WTC11 (cell line): Measurements from ENCODE around the gene SLC2A10. TPM values are rescaled to one million over a fixed set of nuclear protein-coding genes. Genes with fewer than 3 reads are reported as not detected.
"Not testable (repeated sequence)": the region's sequence is repeated elsewhere in the genome, so short reads cannot be mapped to it uniquely, and the experiment has no call there.

ENCODE experiments used
- ATAC-seq: fragments of 200-7000 bp; cut with Tn5 transposase; 2 replicates; pipeline ENCODE4 v1.10.0; 2021; ENCODE audit warnings: mild to moderate bottlenecking, moderate library complexity
- CTCF ChIA-PET: fragments of 300-600 bp; sonication (Branson Sonifier 250); formaldehyde crosslinking; loops from one replicate; lab custom pipeline; 2021; ENCODE audit warnings: antibody characterized with exemption; lab: Charles Lee
- POLR2A ChIA-PET: fragments of 350-600 bp; sonication (Branson Sonifier 250); formaldehyde crosslinking; loops from one replicate; lab custom pipeline; 2021; ENCODE audit warnings: antibody characterized with exemption; lab: Charles Lee
- DNase-seq: peaks from one replicate; pipeline ENCODE4 v3.0.0; 2021; ENCODE audit warnings: low spot score
- H3K27ac Mint-ChIP-seq: 2 replicates; pipeline ENCODE4 v1.8.0; 2021; ENCODE audit warnings: mixed read lengths
- H3K27me3 Mint-ChIP-seq: 2 replicates; pipeline ENCODE4 v1.8.0; 2021; ENCODE audit warnings: low read depth, mild to moderate bottlenecking, moderate library complexity, mixed read lengths
- H3K36me3 Mint-ChIP-seq: 2 replicates; pipeline ENCODE4 v1.8.0; 2021; ENCODE audit warnings: mixed read lengths
- H3K4me1 Mint-ChIP-seq: 2 replicates; pipeline ENCODE4 v1.8.0; 2022; ENCODE audit warnings: mixed read lengths
- H3K4me3 Mint-ChIP-seq: 2 replicates; pipeline ENCODE4 v1.8.0; 2021; ENCODE audit warnings: mild to moderate bottlenecking, moderate library complexity, mixed read lengths
- H3K9me3 Mint-ChIP-seq: 2 replicates; pipeline ENCODE4 v1.8.0; 2021; ENCODE audit warnings: mixed read lengths
- GABPB1 ChIP-seq: sonication (generic); formaldehyde crosslinking; IDR thresholded peaks from 2 replicates; pipeline ENCODE4 v1.8.1; 2023; ENCODE audit warnings: mild to moderate bottlenecking, missing genetic modification reagents
- OVOL2 ChIP-seq: fragments of 250-450 bp; sonication (Bioruptor Pico); IDR thresholded peaks from 2 replicates; pipeline ENCODE4 v1.9.0; 2021; ENCODE audit warnings: mild to moderate bottlenecking, borderline replicate concordance
- RELA ChIP-seq: sonication (generic); formaldehyde crosslinking; IDR thresholded peaks from 2 replicates; pipeline ENCODE4 v1.8.1; 2022; ENCODE audit warnings: missing genetic modification reagents, mild to moderate bottlenecking, borderline replicate concordance
- ZNF138 ChIP-seq: sonication (generic); formaldehyde crosslinking; conservative IDR thresholded peaks from 2 replicates; pipeline ENCODE4 v1.8.1; 2022; ENCODE audit warnings: mild to moderate bottlenecking, moderate library complexity, missing genetic modification reagents
- total RNA-seq: library from RNA; stranded (reverse); gene quantifications from 3 replicates; pipeline ENCODE4 v1.2.3, GENCODE V29; 2021
- TF ChIP-seq, protein P1 (sequence below): sonication (generic); formaldehyde crosslinking; IDR thresholded peaks from 2 replicates; pipeline ENCODE4 v1.8.1; 2023; ENCODE audit warnings: mild to moderate bottlenecking, missing genetic modification reagents
- TF ChIP-seq, protein P2 (sequence below): sonication (generic); formaldehyde crosslinking; IDR thresholded peaks from 2 replicates; pipeline ENCODE4 v1.8.0; 2022; ENCODE audit warnings: mild to moderate bottlenecking, missing genetic modification reagents
- TF ChIP-seq, protein P3 (sequence below): fragments of 250-450 bp; sonication (Bioruptor Pico); conservative IDR thresholded peaks from 2 replicates; pipeline ENCODE4 v1.9.0; 2021; ENCODE audit warnings: mild to moderate bottlenecking
- TF ChIP-seq, protein P4 (sequence below): sonication (generic); formaldehyde crosslinking; IDR thresholded peaks from 2 replicates; pipeline ENCODE4 v1.8.0; 2023; ENCODE audit warnings: missing genetic modification reagents, mild to moderate bottlenecking, borderline replicate concordance
- TF ChIP-seq, protein P5 (sequence below): sonication (generic); formaldehyde crosslinking; IDR thresholded peaks from 2 replicates; pipeline ENCODE4 v1.8.1; 2022; ENCODE audit warnings: mild to moderate bottlenecking, moderate library complexity, missing genetic modification reagents
- TF ChIP-seq, protein P6 (sequence below): sonication (generic); formaldehyde crosslinking; IDR thresholded peaks from 2 replicates; pipeline ENCODE4 v1.8.1; 2023; ENCODE audit warnings: mild to moderate bottlenecking, missing genetic modification reagents, moderate library complexity
- TF ChIP-seq, protein P7 (sequence below): sonication (generic); formaldehyde crosslinking; IDR thresholded peaks from 2 replicates; pipeline ENCODE4 v1.8.1; 2023; ENCODE audit warnings: mild to moderate bottlenecking, missing genetic modification reagents, moderate library complexity
- TF ChIP-seq, protein P8 (sequence below): fragments of 250-450 bp; sonication (Bioruptor Pico); IDR thresholded peaks from 2 replicates; pipeline ENCODE4 v1.9.0; 2021; ENCODE audit warnings: moderate library complexity, mild to moderate bottlenecking, inconsistent platforms, borderline replicate concordance

Gene SLC2A10
- total RNA-seq, 1 experiment from 2014 or later = 8.0 TPM

DNA sequence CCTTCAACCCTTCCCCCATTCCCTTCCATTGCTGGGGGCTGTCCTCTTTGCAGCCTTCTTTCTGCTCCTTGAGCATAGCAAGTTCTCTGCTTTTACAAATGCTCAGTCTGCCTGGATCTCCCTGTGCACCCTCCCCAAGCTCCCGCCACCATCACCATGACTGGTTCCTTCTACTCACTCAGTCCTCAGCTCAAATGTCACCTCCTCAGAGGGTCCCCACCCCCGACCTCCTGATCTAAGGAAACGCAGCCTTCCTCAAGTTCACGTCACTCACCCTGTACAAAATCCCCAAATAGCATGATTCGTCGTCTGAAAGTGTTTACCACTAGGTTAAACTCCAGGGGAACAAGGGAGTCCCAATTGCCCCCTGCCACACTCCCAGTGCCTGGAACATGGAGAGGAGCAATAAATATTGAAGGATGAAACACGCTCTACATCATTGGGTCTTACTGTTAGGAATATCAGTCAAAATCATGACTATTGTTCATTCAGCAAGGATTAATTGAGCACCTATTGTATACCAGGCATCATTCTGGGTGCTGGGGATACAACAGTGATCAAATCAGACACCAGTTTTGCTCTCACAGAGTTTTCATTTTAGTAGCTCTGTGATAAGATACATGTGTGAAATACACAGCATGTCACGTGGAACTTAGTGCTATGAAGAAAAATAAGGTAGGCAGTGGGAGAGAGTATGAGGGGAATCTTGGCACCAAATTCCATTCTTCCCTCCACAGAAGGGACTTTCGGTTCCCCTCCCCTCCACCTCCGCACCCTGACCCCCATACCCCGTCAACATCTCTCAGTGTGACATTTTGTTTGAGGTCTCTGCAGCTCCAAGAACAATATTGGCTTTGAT, 35.8 kb upstream of the SLC2A10 start (continued):
- TF ChIP-seq, protein P1, sequence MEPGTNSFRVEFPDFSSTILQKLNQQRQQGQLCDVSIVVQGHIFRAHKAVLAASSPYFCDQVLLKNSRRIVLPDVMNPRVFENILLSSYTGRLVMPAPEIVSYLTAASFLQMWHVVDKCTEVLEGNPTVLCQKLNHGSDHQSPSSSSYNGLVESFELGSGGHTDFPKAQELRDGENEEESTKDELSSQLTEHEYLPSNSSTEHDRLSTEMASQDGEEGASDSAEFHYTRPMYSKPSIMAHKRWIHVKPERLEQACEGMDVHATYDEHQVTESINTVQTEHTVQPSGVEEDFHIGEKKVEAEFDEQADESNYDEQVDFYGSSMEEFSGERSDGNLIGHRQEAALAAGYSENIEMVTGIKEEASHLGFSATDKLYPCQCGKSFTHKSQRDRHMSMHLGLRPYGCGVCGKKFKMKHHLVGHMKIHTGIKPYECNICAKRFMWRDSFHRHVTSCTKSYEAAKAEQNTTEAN (CRISPR knock-in tag) = no peak
- no peak for TF ChIP-seq OVOL2
- TF ChIP-seq, protein P2, sequence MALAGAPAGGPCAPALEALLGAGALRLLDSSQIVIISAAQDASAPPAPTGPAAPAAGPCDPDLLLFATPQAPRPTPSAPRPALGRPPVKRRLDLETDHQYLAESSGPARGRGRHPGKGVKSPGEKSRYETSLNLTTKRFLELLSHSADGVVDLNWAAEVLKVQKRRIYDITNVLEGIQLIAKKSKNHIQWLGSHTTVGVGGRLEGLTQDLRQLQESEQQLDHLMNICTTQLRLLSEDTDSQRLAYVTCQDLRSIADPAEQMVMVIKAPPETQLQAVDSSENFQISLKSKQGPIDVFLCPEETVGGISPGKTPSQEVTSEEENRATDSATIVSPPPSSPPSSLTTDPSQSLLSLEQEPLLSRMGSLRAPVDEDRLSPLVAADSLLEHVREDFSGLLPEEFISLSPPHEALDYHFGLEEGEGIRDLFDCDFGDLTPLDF (CRISPR knock-in tag) = no peak

DNA sequence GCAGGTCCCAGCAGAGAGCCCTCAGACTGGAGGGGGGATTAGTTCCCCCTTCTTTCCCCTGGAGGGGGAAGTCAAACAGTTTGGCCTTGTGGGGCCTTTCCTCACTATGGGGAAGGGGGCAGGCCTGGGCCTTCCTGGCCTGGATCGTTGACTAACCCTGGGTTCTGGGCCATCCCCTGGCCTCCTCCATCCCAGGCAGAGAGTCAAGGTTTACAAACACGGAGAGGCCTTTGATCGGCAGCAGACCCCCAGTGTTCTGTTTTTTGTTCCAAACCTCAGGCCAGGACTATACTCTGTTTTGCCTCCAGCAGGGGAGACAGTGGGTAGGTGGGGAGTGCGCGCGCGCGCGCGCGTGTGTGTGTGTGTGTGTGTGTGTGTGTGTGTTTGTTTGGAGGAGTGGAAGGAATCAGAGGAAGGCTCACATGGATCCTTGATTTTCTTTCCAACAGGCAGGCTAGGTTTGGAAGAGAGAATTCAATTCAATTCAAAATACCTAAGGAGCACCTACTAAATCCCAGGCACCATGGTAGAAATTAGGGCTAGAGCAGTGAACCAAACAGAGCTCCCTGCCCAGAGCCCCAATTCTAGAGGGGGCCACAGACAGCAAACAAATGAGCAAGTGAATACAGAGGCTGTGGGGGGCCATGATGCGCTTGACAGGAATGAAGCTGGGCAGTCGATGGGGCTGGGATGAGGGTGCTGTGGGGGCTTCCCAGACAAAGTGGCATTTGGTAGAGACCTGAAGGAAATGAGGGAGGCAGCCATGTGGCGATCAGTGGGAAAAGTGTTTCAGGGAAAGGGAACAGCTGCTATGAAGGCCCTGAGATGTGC, 35.0 kb upstream of the SLC2A10 start:
- ChIA-PET CTCF (interaction anchor here (0.8 to 1.5 kb wide), 4 partner anchors 78 to 666 kb away, joined by 3 to 4 read pairs (median 3); partner anchors contain the start of gene MMP9), POLR2A (no interaction called here)
- Mint-ChIP-seq H3K36me3 (peaks cover 24% of the 10 kb centered on the region), H3K4me1 (peaks cover 23% of the 10 kb centered on the region), H3K27me3 (no peaks in the 10 kb centered on the region), H3K27ac (no peak overlapping the region), H3K9me3 (peaks cover 28% of the 10 kb centered on the region), H3K4me3 (no peak overlapping the region)
- ATAC-seq (no peak; the same call in 1 of the 2 replicates), DNase-seq (no peak)
- TF ChIP-seq RELA = no peak
- peak; percentile 43; the same call in 1 of the 2 replicates for TF ChIP-seq GABPB1

DNA sequence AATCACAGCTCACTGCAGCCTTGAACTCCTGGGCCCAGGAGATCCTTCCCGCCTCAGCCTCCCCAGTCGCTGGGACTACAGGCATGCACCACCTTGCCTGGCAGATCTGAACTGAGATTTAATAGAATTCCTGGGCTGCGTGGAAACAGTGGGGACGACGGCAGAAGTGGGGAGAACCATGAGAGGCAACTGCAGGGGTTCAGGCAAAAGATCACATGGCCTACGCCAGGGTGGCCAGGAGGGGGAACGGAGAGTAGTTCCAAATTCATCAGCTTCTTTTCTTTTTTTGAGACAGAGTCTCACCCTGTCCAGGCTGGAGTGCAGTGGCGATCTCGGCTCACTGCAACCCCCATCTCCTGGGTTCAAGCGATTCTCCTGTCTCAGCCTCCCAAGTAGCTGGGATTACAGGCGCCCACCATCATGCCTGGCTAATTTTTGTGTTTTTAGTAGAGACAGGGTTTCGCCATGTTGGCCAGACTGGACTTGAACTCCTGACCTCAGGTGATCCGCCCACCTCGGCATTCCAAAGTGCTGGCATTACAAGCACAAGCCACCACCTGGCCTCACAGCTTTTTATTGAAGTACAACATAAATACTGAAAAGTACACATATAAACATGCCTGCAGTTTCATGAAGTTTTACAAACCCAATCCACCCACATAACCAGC, 32.7 kb upstream of the SLC2A10 start:
- H3K27ac Mint-ChIP-seq, H3K27me3 Mint-ChIP-seq, CTCF ChIA-PET, DNase-seq, POLR2A ChIA-PET, ATAC-seq, H3K4me3 Mint-ChIP-seq: not testable (repeated sequence)
- 0 out of 2 replicates have a peak, but pooled peaks have one; percentile 4 for TF ChIP-seq GABPB1
- peaks cover 32% of the 10 kb centered on the region for H3K4me1 Mint-ChIP-seq
- peaks cover 19% of the 10 kb centered on the region for H3K36me3 Mint-ChIP-seq
- H3K9me3 Mint-ChIP-seq = peaks cover 10% of the 10 kb centered on the region

DNA sequence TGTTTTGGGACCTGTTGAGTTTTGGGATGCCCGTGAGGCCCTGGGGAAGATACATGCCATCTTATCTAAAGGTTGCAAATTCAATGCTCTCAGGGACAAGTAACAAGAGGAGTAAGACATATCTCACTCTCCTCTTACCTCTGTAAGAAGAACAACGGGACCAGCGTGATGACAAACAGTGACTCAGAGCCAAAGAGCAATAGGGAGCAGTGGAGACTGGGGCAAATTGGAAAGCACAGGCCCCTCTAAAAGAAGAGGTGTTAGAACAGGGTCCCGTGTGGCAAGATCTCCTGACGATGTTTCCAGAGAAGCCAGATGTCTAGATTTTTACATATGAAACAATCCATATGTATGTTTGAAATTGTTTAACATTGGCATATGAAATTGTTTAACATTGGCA, 31.8 kb upstream of the SLC2A10 start:
- H3K27me3 Mint-ChIP-seq = no peaks in the 10 kb centered on the region
- CTCF ChIA-PET = no interaction called here
- POLR2A ChIA-PET = no interaction called here
- TF ChIP-seq, protein P3, sequence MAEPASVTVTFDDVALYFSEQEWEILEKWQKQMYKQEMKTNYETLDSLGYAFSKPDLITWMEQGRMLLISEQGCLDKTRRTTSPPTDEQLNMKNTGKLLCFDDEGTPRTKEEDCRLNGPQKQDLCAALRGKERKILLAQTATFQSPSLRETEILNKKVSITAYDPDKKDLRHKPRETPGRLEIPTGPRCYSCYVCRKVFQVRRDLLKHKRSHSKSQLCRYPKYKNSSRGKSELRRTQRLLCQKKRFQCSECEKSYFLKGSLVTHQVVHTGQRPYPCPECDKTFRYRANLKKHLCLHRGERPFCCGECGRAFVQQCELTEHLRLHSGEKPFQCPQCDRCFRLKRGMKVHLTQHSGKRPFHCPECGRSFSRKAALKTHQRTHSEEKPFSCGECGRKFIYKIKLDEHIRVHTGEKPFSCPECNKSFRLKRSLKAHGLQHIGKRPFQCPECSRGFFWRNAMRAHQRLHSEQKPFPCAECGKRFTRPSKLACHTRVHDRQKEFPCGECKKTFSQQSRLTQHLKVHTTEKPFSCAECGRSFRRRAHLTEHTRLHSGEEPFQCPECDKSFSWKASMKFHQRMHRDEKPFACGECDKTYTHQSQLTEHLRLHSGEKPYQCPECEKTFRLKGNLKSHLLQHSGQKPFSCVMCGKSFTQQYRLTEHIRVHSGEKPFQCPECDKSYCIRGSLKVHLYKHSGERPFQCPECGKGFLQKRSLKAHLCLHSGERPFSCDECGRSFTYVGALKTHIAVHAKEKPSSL = no peak
- TF ChIP-seq, protein P4, sequence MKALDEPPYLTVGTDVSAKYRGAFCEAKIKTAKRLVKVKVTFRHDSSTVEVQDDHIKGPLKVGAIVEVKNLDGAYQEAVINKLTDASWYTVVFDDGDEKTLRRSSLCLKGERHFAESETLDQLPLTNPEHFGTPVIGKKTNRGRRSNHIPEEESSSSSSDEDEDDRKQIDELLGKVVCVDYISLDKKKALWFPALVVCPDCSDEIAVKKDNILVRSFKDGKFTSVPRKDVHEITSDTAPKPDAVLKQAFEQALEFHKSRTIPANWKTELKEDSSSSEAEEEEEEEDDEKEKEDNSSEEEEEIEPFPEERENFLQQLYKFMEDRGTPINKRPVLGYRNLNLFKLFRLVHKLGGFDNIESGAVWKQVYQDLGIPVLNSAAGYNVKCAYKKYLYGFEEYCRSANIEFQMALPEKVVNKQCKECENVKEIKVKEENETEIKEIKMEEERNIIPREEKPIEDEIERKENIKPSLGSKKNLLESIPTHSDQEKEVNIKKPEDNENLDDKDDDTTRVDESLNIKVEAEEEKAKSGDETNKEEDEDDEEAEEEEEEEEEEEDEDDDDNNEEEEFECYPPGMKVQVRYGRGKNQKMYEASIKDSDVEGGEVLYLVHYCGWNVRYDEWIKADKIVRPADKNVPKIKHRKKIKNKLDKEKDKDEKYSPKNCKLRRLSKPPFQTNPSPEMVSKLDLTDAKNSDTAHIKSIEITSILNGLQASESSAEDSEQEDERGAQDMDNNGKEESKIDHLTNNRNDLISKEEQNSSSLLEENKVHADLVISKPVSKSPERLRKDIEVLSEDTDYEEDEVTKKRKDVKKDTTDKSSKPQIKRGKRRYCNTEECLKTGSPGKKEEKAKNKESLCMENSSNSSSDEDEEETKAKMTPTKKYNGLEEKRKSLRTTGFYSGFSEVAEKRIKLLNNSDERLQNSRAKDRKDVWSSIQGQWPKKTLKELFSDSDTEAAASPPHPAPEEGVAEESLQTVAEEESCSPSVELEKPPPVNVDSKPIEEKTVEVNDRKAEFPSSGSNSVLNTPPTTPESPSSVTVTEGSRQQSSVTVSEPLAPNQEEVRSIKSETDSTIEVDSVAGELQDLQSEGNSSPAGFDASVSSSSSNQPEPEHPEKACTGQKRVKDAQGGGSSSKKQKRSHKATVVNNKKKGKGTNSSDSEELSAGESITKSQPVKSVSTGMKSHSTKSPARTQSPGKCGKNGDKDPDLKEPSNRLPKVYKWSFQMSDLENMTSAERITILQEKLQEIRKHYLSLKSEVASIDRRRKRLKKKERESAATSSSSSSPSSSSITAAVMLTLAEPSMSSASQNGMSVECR = no peak
- TF ChIP-seq, protein P5, sequence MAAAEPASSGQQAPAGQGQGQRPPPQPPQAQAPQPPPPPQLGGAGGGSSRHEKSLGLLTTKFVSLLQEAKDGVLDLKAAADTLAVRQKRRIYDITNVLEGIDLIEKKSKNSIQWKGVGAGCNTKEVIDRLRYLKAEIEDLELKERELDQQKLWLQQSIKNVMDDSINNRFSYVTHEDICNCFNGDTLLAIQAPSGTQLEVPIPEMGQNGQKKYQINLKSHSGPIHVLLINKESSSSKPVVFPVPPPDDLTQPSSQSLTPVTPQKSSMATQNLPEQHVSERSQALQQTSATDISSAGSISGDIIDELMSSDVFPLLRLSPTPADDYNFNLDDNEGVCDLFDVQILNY (CRISPR knock-in tag) = no peak
- TF ChIP-seq, protein P6, sequence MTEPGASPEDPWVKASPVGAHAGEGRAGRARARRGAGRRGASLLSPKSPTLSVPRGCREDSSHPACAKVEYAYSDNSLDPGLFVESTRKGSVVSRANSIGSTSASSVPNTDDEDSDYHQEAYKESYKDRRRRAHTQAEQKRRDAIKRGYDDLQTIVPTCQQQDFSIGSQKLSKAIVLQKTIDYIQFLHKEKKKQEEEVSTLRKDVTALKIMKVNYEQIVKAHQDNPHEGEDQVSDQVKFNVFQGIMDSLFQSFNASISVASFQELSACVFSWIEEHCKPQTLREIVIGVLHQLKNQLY (CRISPR knock-in tag) = no peak
- no peak for TF ChIP-seq ZNF138
- TF ChIP-seq, protein P7, sequence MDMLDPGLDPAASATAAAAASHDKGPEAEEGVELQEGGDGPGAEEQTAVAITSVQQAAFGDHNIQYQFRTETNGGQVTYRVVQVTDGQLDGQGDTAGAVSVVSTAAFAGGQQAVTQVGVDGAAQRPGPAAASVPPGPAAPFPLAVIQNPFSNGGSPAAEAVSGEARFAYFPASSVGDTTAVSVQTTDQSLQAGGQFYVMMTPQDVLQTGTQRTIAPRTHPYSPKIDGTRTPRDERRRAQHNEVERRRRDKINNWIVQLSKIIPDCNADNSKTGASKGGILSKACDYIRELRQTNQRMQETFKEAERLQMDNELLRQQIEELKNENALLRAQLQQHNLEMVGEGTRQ = no peak
- TF ChIP-seq, protein P8, sequence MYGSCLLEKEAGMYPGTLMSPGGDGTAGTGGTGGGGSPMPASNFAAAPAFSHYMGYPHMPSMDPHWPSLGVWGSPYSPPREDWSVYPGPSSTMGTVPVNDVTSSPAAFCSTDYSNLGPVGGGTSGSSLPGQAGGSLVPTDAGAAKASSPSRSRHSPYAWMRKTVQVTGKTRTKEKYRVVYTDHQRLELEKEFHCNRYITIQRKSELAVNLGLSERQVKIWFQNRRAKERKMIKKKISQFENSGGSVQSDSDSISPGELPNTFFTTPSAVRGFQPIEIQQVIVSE = no peak

More for the DNA sequence above, 31.8 kb upstream of the SLC2A10 start:
- H3K4me3 Mint-ChIP-seq = no peak overlapping the region
- DNase-seq (no peak), ATAC-seq (no peak)
- H3K9me3 Mint-ChIP-seq = peaks cover 10% of the 10 kb centered on the region
- H3K4me1 Mint-ChIP-seq = peaks cover 41% of the 10 kb centered on the region
- no peak overlapping the region for H3K27ac Mint-ChIP-seq
- peaks cover 19% of the 10 kb centered on the region for H3K36me3 Mint-ChIP-seq
